Lung (tissue), 12 donors: ENCODE results near the gene TRAF7. TPM values are rescaled to one million over a fixed set of nuclear protein-coding genes. Genes with fewer than 3 reads are reported as not detected.

Experiments
- ATAC-seq: fragments of 200-7000 bp; cut with Tn5 transposase; one replicate; pipeline ENCODE4 v1.9.1; 2020; ENCODE audit warnings: moderate number of reproducible peaks; ENCODE audit not compliant: insufficient read depth, low FRiP score
- DNase-seq, 3 donors: peaks; one replicate each; pipeline ENCODE4 v3.0.0-alpha.2; 2013 to 2017
- H3K27ac ChIP-seq, 2 donors: one replicate each; pipeline ENCODE4 v1.5.1; 2013; ENCODE audit warnings: mild to moderate bottlenecking in 2 of 2, moderate library complexity in 2 of 2, control low read depth in 1 of 2, inconsistent platforms in 1 of 2, low read depth in 1 of 2, low read length in 1 of 2
- H3K27me3 ChIP-seq, 3 donors: one replicate each; pipeline ENCODE4 v1.5.1; 2013; ENCODE audit warnings: low read length in 2 of 3; ENCODE audit not compliant: control insufficient read depth in 3 of 3, insufficient read depth in 3 of 3
- H3K36me3 ChIP-seq, 4 donors: one replicate each; pipeline ENCODE4 v1.5.1; 2013; ENCODE audit warnings: low read length in 4 of 4, mild to moderate bottlenecking in 1 of 4, moderate library complexity in 1 of 4; ENCODE audit not compliant: control insufficient read depth in 4 of 4, insufficient read depth in 4 of 4
- H3K4me1 ChIP-seq, 5 donors: one replicate each; pipeline ENCODE4 v1.5.1; 2013; ENCODE audit warnings: low read length in 5 of 5, mild to moderate bottlenecking in 2 of 5, moderate library complexity in 1 of 5; ENCODE audit not compliant: control insufficient read depth in 5 of 5, insufficient read depth in 5 of 5
- H3K4me3 ChIP-seq: one replicate; pipeline ENCODE4 v1.5.1; 2013; ENCODE audit warnings: mild to moderate bottlenecking, control low read depth, moderate library complexity
- H3K9ac ChIP-seq, 2 donors: one replicate each; pipeline ENCODE4 v1.5.1; 2013; ENCODE audit warnings: low read length in 2 of 2, control low read depth in 1 of 2; ENCODE audit not compliant: insufficient read depth in 1 of 2
- H3K9me3 ChIP-seq, 4 donors: one replicate each; pipeline ENCODE4 v1.5.1; 2013; ENCODE audit warnings: low read length in 3 of 4, mild to moderate bottlenecking in 1 of 4, moderate library complexity in 1 of 4; ENCODE audit not compliant: control insufficient read depth in 4 of 4, insufficient read depth in 3 of 4
- CTCF ChIP-seq: IDR thresholded peaks from 2 replicates; pipeline ENCODE4 v1.5.1; 2012; ENCODE audit warnings: mild to moderate bottlenecking; ENCODE audit errors: control extremely low read depth, extremely low read depth
- WGBS, 2 donors: extraction: QIAGEN DNeasy Blood & Tissue Kit; methylation state at CpG; one replicate each; pipeline ENCODE4 v1.1.7; 2013; 5-methylcytosine and 5-hydroxymethylcytosine counted together
- polyA plus RNA-seq, 2 donors: library from polyadenylated mRNA; stranded (reverse); fragments of 200-250 nt; gene quantifications; one replicate each; pipeline ENCODE4 v1.2.1, GENCODE V29; 2013
- total RNA-seq, 2 donors: library from RNA; depleted of rRNA in 1 of 2; stranded (reverse); fragments of >200 nt in 1 of 2; gene quantifications; one replicate each; pipeline ENCODE4 v1.2.1, GENCODE V29; 2014 to 2021
- donor health status: control.
- donor health status: control.
- donor health status: Bipolar disorder and iron deficiency.
- donor health status: healthy.
- donor health status: DM: yes; HTN: yes; CAD: no.

Gene TRAF7
- total and polyA plus RNA-seq, 4 donors = 33.4 to 74.2 (median 48.3) TPM

- Histone ChIP-seq H3K27ac (no peak overlapping the region), H3K36me3 (peaks cover 0 to 35% (median 4%) of the 10 kb centered on the region in 4 donors), H3K9me3 (no peaks in the 10 kb centered on the region), H3K9ac (no peak overlapping the region), H3K27me3 (no peaks in the 10 kb centered on the region), H3K4me1 (peaks cover 3 to 27% (median 8%) of the 10 kb centered on the region in 5 donors), H3K4me3 (no peak overlapping the region)
- no peak for TF ChIP-seq CTCF
- DNase-seq (no peak), ATAC-seq (no peak)
- WGBS, 2 donors = 88% methylated on average over 23 of the region's 23 CpGs
Measured at GRCh38 chr16:2208308-2208707, 52.7 kb downstream of the TRAF7 start.

GRCh38 chr16:2208772-2209171 is 53.2 kb downstream of the TRAF7 start:
- TF ChIP-seq CTCF = no peak
- no peak overlapping the region for H3K27ac ChIP-seq
- H3K9me3 ChIP-seq = no peaks in the 10 kb centered on the region
- peaks cover 4 to 30% (median 12%) of the 10 kb centered on the region in 5 donors for H3K4me1 ChIP-seq
- ATAC-seq (no peak), DNase-seq (no peak)
- peaks cover 0 to 35% (median 4%) of the 10 kb centered on the region in 4 donors for H3K36me3 ChIP-seq
- H3K4me3 ChIP-seq = no peak overlapping the region
- no peak overlapping the region for H3K9ac ChIP-seq
- H3K27me3 ChIP-seq = no peaks in the 10 kb centered on the region
- 94 to 96% methylated on average over 9 of the region's 9 CpGs for WGBS, 2 donors

- no peak for DNase-seq
- WGBS, 2 donors = 89 to 91% methylated on average over 29 of the region's 29 CpGs
- H3K36me3 ChIP-seq = peaks cover 0 to 35% (median 4%) of the 10 kb centered on the region in 4 donors
Measured at GRCh38 chr16:2209258-2210008, 53.9 kb downstream of the TRAF7 start.

More at GRCh38 chr16:2209258-2210008, 53.9 kb downstream of the TRAF7 start:
- Histone ChIP-seq H3K9ac (no peak overlapping the region), H3K4me1 (peaks cover 4 to 31% (median 12%) of the 10 kb centered on the region in 5 donors), H3K4me3 (no peak overlapping the region), H3K9me3 (no peaks in the 10 kb centered on the region), H3K27me3 (no peaks in the 10 kb centered on the region), H3K27ac (no peak overlapping the region)
- ATAC-seq = no peak
- no peak for TF ChIP-seq CTCF
